Chondrocyte (in vitro differentiated cells): Measurements from ENCODE around the gene EIF2A. TPM values are rescaled to one million over a fixed set of nuclear protein-coding genes. Genes with fewer than 3 reads are reported as not detected.

Source experiments
- DNase-seq: peaks from one replicate; pipeline ENCODE4 v3.0.0; 2021; ENCODE audit warnings: mixed read lengths, low spot score
- H3K27ac Mint-ChIP-seq: one replicate; pipeline ENCODE4 v1.8.0; 2021; ENCODE audit warnings: mild to moderate bottlenecking, moderate library complexity, mixed read lengths; ENCODE audit not compliant: unreplicated experiment
- H3K27me3 Mint-ChIP-seq: 2 replicates; pipeline ENCODE4 v1.8.0; 2021; ENCODE audit warnings: low read depth, mixed read lengths
- H3K36me3 Mint-ChIP-seq: 2 replicates; pipeline ENCODE4 v1.8.0; 2021; ENCODE audit warnings: low read depth, mixed read lengths
- H3K4me1 Mint-ChIP-seq: 2 replicates; pipeline ENCODE4 v1.8.0; 2021; ENCODE audit warnings: low read depth, mild to moderate bottlenecking, mixed read lengths
- H3K4me3 Mint-ChIP-seq: one replicate; pipeline ENCODE4 v1.8.0; 2021; ENCODE audit warnings: mild to moderate bottlenecking, moderate library complexity, mixed read lengths; ENCODE audit not compliant: unreplicated experiment
- H3K9me3 Mint-ChIP-seq: 2 replicates; pipeline ENCODE4 v1.8.0; 2021; ENCODE audit warnings: low read depth, mixed read lengths
- CTCF ChIP-seq: fragments of 200-600 bp; sonication (generic); IDR thresholded peaks from 2 replicates; pipeline ENCODE4 v1.5.0; 2021; ENCODE audit warnings: antibody characterized with exemption, mild to moderate bottlenecking, moderate library complexity
- total RNA-seq: library from RNA; stranded (reverse); gene quantifications from 3 replicates; pipeline ENCODE4 v1.2.1, GENCODE V29; 2021

The EIF2A gene
- total RNA-seq, 1 donor from 2014 or later: 48.4 TPM

DNA sequence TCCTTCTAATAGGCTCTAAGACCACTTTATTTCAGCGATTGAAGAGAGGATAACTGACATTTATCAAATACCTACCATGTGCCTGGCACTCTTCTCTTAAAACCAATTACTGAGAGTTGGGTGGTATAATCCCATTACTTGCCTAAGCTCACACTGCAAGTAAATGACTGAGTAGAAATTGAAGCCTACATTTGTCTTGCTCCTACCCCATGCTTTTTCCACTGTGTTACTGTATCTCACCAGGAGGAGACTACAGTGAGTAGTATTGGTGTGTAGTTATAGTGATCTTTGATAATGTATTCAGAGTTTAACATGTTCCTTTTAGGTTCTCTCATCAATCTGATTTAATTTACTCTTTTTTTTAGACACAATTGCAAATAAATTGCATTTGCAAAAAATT, 20.7 kb downstream of the EIF2A start:
- DNase-seq: no peak
- H3K36me3 Mint-ChIP-seq: peaks cover 11% of the 10 kb centered on the region
- no peaks in the 10 kb centered on the region for H3K9me3 Mint-ChIP-seq
- H3K27me3 Mint-ChIP-seq: no peaks in the 10 kb centered on the region
- no peak overlapping the region for H3K27ac Mint-ChIP-seq
- peaks cover 10% of the 10 kb centered on the region for H3K4me1 Mint-ChIP-seq
- H3K4me3 Mint-ChIP-seq: no peak overlapping the region
- TF ChIP-seq CTCF: no peak

GRCh38 chr3:150577855-150578254, 31.3 kb downstream of the EIF2A start:
- H3K4me3 Mint-ChIP-seq: no peak overlapping the region
- H3K36me3 Mint-ChIP-seq: peaks cover 11% of the 10 kb centered on the region

GRCh38 chr3:150581174-150581573, 34.6 kb downstream of the EIF2A start:
- no peak for TF ChIP-seq CTCF
- H3K27ac Mint-ChIP-seq: no peak overlapping the region
- no peaks in the 10 kb centered on the region for H3K9me3 Mint-ChIP-seq
- no peaks in the 10 kb centered on the region for H3K27me3 Mint-ChIP-seq
- no peak for DNase-seq
- no peak overlapping the region for H3K4me3 Mint-ChIP-seq
- no peaks in the 10 kb centered on the region for H3K4me1 Mint-ChIP-seq
- H3K36me3 Mint-ChIP-seq: peaks cover 18% of the 10 kb centered on the region

More at GRCh38 chr3:150577855-150578254, 31.3 kb downstream of the EIF2A start:
- H3K9me3 Mint-ChIP-seq: no peaks in the 10 kb centered on the region
- DNase-seq: no peak
- H3K27ac Mint-ChIP-seq: no peak overlapping the region
- peak; percentile 51 for TF ChIP-seq CTCF
- H3K27me3 Mint-ChIP-seq: no peaks in the 10 kb centered on the region
- H3K4me1 Mint-ChIP-seq: no peaks in the 10 kb centered on the region

DNA sequence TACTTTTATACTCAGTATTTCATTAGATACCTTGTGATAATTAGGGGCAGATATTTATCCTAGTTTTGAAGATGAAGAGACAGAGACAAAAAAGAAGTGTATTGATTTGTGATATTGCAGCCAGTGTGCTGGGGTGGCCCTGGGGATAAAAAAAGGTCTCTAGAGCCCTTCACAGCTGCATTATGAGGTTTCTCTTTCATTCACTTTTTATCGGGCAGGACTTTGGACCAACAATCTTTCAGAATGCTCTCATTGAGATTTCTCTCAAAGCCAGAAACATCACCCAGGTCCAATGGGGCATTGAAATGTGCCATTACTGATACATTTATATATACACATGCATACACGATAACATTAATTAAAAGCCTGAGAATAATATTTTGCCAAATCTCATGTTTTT, 36.0 kb downstream of the EIF2A start:
- TF ChIP-seq CTCF: no peak
- H3K27ac Mint-ChIP-seq: no peak overlapping the region
- no peaks in the 10 kb centered on the region for H3K27me3 Mint-ChIP-seq
- H3K4me1 Mint-ChIP-seq: no peaks in the 10 kb centered on the region
- no peak overlapping the region for H3K4me3 Mint-ChIP-seq
- H3K9me3 Mint-ChIP-seq: no peaks in the 10 kb centered on the region
- no peak for DNase-seq
- peaks cover 17% of the 10 kb centered on the region for H3K36me3 Mint-ChIP-seq

DNA sequence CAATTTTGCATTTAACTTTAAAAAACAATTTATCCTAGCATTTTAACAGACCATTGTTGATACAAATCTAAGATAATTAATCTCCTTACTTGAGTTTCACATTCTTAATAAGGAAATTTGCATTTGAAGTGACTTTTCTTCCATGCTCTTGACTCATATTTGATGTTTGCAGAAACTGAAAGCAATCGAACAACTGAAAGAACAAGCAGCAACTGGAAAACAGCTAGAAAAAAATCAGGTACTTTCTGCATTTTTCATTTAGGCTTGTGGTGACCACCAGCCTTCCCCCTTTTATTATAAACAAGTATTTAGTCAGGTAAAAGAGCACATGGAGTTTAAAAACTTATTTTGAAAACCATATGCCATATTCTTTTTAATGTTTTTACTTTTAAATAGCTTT, 36.4 kb downstream of the EIF2A start:
- H3K4me1 Mint-ChIP-seq: no peaks in the 10 kb centered on the region
- no peak for TF ChIP-seq CTCF
- no peaks in the 10 kb centered on the region for H3K9me3 Mint-ChIP-seq
- H3K36me3 Mint-ChIP-seq: peaks cover 17% of the 10 kb centered on the region
- no peak for DNase-seq
- H3K27ac Mint-ChIP-seq: no peak overlapping the region
- H3K27me3 Mint-ChIP-seq: no peaks in the 10 kb centered on the region
- no peak overlapping the region for H3K4me3 Mint-ChIP-seq
